HG02938 (cell line): ENCODE measurements around the gene TOR1AIP2.
A peak's percentile ranks its signal among the peaks of the same experiment; 100 is the strongest.

Experiments used
- ATAC-seq: cut with Tn5 transposase; IDR thresholded peaks from one replicate; pipeline ENCODE4 v1.9.1; 2021; ENCODE audit warnings: mild to moderate bottlenecking, moderate library complexity; ENCODE audit not compliant: unreplicated experiment

The TOR1AIP2 gene

GRCh38 chr1:179877586-179878265 lies at the start of gene TOR1AIP2:
TSS of gene TOR1AIP2 (minus strand) at chr1:179877803. CDS start at chr1:179852665, 25,138 bp downstream.
- ATAC-seq = peak; percentile 56

GRCh38 chr1:179926850-179927205 lies 49.2 kb upstream of the TOR1AIP2 start:
- ATAC-seq = no peak

- no peak for ATAC-seq
Measured at GRCh38 chr1:179925922-179926849, 48.6 kb upstream of the TOR1AIP2 start.

GRCh38 chr1:179925302-179925701 lies 47.7 kb upstream of the TOR1AIP2 start:
- no peak for ATAC-seq

- ATAC-seq = no peak
Measured at GRCh38 chr1:179924268-179924667, 46.7 kb upstream of the TOR1AIP2 start.

GRCh38 chr1:179923029-179923428 lies 45.4 kb upstream of the TOR1AIP2 start:
- ATAC-seq = no peak

- no peak for ATAC-seq
Measured at GRCh38 chr1:179921981-179922872, 44.6 kb upstream of the TOR1AIP2 start.

- no peak for ATAC-seq
Measured at GRCh38 chr1:179921472-179921871, 43.9 kb upstream of the TOR1AIP2 start.

GRCh38 chr1:179917601-179918429 lies 40.2 kb upstream of the TOR1AIP2 start:
- no peak for ATAC-seq

GRCh38 chr1:179911812-179912211 lies 34.2 kb upstream of the TOR1AIP2 start:
- no peak for ATAC-seq

- ATAC-seq = no peak
Measured at GRCh38 chr1:179910934-179911333, 33.3 kb upstream of the TOR1AIP2 start.

GRCh38 chr1:179889589-179889988 lies 12.0 kb upstream of the TOR1AIP2 start:
- no peak for ATAC-seq

GRCh38 chr1:179888071-179888470 lies 10.5 kb upstream of the TOR1AIP2 start:
- ATAC-seq = no peak

- no peak for ATAC-seq
Measured at GRCh38 chr1:179883745-179884138, 6.1 kb upstream of the TOR1AIP2 start.

- ATAC-seq = peak; percentile 8
Measured at GRCh38 chr1:179883040-179883744, 5.6 kb upstream of the TOR1AIP2 start.

- peak; percentile 74 for ATAC-seq
Measured at GRCh38 chr1:179882253-179883039, 4.8 kb upstream of the TOR1AIP2 start, which contains the start of gene TOR1AIP1. TSS of gene TOR1AIP1 (plus strand) at chr1:179882285. CDS start at chr1:179882503, 218 bp downstream.

- no peak for ATAC-seq
Measured at GRCh38 chr1:179881642-179882252, 4.1 kb upstream of the TOR1AIP2 start.

- ATAC-seq = no peak
Measured at GRCh38 chr1:179879797-179880196, 2.2 kb upstream of the TOR1AIP2 start.
